ENCODE measurements around the gene ISL2.

The ISL2 gene

DNA sequence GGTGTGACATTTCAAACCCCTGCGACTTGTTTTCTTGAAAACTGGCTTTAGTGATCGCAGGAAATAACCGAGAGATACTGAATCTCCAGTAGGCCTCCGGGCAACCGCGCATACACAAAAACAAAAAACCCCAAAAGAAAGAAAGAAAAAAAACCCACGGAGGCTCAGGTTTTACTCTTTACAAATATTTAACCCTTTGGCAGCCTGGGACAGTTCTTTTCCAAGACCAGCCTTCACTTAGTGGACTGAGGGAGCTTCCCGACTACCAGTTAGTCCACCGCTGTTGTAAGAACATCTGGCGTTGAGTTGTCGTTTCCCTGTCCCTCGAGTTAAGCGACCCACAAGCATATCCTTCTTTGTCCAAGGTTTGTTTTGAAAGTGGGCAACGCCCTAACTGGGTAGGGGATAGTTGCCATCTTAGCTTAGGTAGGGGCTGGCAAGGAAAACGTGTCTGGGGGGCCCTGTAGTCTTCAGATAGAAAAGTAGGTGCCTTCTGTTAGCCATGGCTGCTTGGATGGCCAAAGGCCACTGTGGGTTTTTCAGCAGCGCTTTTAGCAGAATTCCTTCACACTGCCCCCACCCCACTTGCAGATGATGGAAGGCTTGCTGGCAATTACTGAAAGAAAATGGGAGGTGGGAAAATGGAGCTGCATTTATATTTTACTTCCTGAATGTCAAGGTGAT lies 6.9 kb downstream of the ISL2 start:
- no peak for DNase-seq

- no peak for DNase-seq
These were observed 8.5 kb downstream of the ISL2 start for GRCh38 chr15:76344893-76345582.

DNA sequence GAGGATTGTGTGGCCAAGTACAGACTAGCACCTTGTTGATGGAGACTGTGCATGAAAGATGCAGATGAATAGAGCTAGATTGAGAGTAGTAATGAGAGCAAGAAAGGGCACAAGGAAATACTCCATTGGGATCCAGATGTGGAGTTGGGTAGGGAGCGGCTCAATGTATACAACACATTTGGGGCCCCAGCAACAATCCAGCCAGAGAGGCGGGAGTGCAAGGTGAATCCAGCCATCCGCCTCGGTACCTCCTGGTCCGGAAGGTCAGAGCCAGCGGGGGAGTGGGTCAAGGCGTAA lies 9.0 kb downstream of the ISL2 start:
- no peak for DNase-seq

- DNase-seq, result no peak
These were observed 9.5 kb downstream of the ISL2 start for GRCh38 chr15:76345880-76346668.

DNA sequence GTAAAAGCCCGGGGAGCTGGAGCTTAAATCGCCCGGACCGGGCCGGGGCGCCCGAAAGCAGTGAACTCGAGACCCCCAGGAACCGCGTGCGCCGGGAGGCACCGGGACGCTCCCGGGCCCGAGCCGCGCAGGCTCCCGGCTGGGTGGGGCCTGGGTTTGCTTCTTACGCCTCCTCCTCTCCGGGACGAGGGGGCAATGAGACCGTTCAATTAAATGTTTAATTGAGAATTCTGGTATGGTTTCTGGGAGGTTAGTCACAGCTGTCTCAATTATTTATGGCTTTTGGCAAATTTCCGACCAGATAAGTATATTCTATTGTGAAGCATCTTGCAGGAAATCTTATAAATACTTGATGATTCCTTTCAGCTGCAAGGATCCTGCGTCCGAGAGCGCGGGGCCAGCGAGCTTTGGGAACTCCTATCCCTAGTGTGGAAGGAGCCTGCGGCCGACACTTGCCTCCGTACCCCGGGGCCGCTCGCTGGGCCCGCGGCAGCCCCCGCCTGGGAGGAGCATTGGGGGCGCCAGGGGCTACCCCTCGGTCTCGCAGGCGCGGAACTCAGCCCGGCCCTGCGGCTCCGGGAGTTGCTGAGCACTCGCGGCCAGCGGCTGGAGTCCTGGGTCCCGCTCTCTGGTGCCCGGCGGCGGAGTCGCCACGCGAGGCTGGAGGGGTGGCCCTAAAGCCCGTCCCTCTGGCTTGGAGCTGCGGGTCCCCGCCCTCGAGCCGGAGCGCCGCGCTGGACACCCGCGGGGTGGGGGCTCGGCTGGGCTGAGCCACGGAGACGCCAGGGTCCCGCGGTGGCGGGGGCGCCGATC lies 10.3 kb downstream of the ISL2 start:
- no peak for DNase-seq

GRCh38 chr15:76347482-76348055 lies 11.0 kb downstream of the ISL2 start:
- no peak for DNase-seq

DNA sequence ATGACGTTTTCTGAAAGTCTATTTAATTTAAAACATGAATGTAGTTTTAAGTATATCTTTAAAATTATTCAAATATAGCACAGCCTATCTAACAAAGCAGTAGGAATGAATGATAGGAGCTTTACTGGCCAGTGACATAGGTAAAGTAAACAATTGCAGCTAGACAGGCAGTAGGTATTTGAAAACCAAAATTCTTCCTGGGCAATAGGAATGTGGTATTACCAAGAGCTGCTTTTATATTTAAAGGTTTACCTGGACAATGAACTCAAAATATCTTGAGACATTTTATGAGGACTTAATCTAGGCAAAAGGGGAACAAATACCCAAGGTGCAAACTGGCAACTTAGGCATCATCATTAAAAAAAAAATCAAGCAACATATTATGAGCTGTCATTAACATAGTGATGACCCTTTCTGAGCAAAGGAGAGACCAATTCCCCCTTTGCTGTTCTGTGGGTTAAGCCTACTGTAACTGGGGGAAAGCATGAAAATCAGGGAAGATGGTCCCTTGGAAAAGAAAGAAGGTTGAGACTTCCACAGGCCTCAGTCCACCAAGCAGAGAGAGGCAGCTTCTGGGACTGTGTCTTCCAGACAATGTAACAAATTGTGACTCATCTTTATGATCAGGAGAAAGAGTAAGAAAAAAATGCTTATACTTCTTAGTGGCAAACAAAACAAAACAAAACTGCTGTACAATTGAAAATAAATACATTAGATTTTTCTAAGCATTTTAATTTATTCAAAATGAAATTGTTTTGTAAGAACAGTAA lies 12.9 kb downstream of the ISL2 start:
- DNase-seq, result no peak

- no peak for DNase-seq
These were observed 16.5 kb downstream of the ISL2 start for GRCh38 chr15:76353023-76353577.

DNA sequence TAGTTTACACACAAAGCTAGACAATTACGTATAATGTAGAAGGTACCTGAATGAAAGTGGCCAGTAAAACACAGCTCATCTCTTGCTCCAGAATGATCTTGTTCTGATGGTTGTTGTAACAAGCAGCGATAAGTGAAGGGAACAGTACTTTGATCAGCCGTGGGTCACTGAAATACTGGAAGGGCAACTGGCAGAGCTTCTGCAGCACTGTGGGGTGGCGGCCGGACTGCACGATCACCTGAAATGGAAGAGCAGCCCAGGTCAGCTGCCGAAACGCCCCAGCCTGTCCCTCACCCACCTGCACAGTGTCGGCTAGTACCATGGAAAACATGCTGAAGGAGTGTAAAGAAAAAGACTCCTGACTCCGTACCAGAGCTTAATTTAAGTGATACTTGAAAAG lies 17.3 kb downstream of the ISL2 start:
- DNase-seq, result no peak

- no peak for DNase-seq
These were observed 18.4 kb downstream of the ISL2 start for GRCh38 chr15:76354823-76355440.

- no peak for DNase-seq
These were observed 21.9 kb downstream of the ISL2 start for GRCh38 chr15:76358453-76358852.

- no peak for DNase-seq
These were observed 22.6 kb downstream of the ISL2 start for GRCh38 chr15:76359152-76359551.

DNA sequence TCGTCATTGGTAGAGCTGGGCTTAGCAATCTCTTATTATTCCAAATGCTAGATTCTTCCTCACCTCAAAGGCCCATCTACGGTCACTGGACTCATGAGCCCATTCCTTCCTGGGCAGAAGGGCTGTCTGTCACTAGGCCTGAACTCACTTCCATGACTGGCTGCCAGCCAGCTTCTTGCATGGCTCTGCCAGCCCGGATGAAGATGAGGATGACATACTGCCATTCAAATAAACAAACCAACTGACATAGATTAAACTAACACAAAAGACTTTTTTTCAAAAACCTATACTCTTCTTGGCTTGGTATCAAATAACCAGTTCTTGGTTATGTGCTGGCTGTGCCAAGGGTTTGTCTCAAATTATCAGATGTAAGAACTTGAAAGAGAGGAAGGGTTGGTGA lies 23.8 kb downstream of the ISL2 start:
- DNase-seq, result no peak

- DNase-seq, result no peak
These were observed 26.7 kb downstream of the ISL2 start for GRCh38 chr15:76363251-76363650.

GRCh38 chr15:76366714-76367113 lies 30.1 kb downstream of the ISL2 start:
- DNase-seq, result no peak

- no peak for DNase-seq
These were observed 31.6 kb downstream of the ISL2 start for GRCh38 chr15:76368122-76368621.

DNA sequence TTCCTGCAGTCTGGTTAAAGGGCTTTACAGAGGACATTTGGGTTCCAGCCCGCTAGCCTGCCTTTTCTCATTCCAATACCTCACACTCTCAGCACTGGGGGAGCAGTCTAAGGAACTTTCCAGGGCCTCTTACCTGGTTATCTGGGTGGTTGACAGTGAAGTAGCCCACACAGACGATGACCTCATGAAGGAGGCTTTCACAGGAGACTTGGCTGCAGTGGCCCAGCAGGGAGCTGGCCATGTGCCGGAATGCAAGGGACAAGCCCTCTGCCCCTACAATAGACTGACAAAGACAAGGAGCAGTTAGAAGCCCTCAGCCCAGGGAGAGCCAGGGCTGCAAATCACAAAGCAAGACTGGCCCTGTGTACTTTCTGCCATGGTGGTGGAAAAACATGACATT lies 39.5 kb downstream of the ISL2 start:
- DNase-seq, result no peak

DNA sequence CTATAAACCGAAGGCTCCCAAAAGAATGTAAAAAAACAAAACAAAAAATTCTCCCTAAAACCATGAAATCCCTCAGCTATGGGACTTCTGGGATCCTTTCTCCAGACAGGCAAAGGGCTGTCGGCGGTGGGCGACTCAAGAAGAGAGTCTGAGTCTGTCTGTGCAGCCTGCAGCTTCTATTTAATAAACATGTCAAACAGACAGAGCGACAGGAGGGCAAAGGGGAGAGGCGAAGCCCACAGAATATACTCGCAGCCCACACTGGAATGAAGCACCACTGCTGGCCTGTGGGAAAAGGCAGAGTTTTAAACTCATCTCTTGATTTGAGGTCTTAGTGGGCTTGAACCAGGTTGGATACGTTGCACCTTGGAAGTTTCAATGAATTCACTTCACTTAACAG lies 40.2 kb downstream of the ISL2 start:
- no peak for DNase-seq

DNA sequence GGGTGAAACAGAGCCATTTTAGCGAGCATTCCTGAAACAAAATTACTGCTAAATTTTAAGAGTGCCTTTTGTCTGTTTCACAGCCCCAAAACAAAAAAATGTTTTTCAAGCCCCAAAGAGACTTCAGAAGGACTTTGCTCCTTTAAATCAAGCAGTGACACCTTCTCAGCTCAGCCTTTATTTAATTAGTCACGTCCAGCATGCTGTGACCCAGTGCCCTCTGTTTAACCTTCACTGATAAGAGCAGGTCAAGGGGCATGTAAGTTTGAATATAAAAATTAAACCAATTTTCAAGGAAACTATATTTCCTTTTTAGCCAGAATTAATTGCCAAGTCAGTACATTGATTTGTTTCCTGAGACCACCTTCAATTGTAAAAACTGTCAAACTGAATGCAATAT lies 40.6 kb downstream of the ISL2 start:
- DNase-seq, result no peak

- no peak for DNase-seq
These were observed 41.2 kb downstream of the ISL2 start for GRCh38 chr15:76377751-76378150.

- no peak for DNase-seq
These were observed 42.1 kb downstream of the ISL2 start for GRCh38 chr15:76378691-76379090.
